Loucy (cell line): Measurements from ENCODE around the gene E2F8.
A peak's percentile ranks its signal among the peaks of the same experiment; 100 is the strongest.

Source experiments
- H2AFZ ChIP-seq: fragments of 200-600 bp; sonication (generic); 2 replicates; pipeline ENCODE4 v1.6.0; 2016; ENCODE audit warnings: antibody characterized with exemption, mild to moderate bottlenecking, low read length, moderate library complexity
- H3F3A ChIP-seq: fragments of 200-600 bp; 2 replicates; pipeline ENCODE4 v1.6.0; 2016; ENCODE audit warnings: antibody characterized with exemption, low read depth, mild to moderate bottlenecking
- H3K27me3 ChIP-seq: fragments of 200-600 bp; sonication (generic); 2 replicates; pipeline ENCODE4 v1.6.1; 2014; ENCODE audit warnings: low read length, mild to moderate bottlenecking; ENCODE audit not compliant: insufficient read depth, poor library complexity, severe bottlenecking
- H3K36me3 ChIP-seq: fragments of 200-600 bp; sonication (generic); 2 replicates; pipeline ENCODE4 v1.6.1; 2016; ENCODE audit warnings: low read length; ENCODE audit not compliant: insufficient read depth
- H3K4me1 ChIP-seq: fragments of 200-600 bp; sonication (generic); 2 replicates; pipeline ENCODE4 v1.5.1; 2014; ENCODE audit warnings: low read length, mild to moderate bottlenecking; ENCODE audit not compliant: insufficient read depth, poor library complexity, severe bottlenecking
- H3K4me2 ChIP-seq: fragments of 200-600 bp; sonication (generic); 2 replicates; pipeline ENCODE4 v1.6.0; 2014; ENCODE audit warnings: antibody characterized with exemption, low read length, low read depth, mild to moderate bottlenecking; ENCODE audit not compliant: poor library complexity, severe bottlenecking
- H3K4me3 ChIP-seq: fragments of 200-600 bp; sonication (generic); 2 replicates; pipeline ENCODE4 v1.5.1; 2014; ENCODE audit warnings: low read length, mild to moderate bottlenecking, mixed read lengths; ENCODE audit not compliant: poor library complexity, severe bottlenecking
- H3K79me2 ChIP-seq: fragments of 200-600 bp; sonication (generic); 2 replicates; pipeline ENCODE4 v1.6.1; 2014; ENCODE audit warnings: low read length; ENCODE audit not compliant: insufficient read depth
- H3K9ac ChIP-seq: fragments of 200-600 bp; sonication (generic); 2 replicates; pipeline ENCODE4 v1.6.0; 2014; ENCODE audit warnings: mild to moderate bottlenecking, low read depth, low read length, moderate library complexity; ENCODE audit not compliant: poor library complexity, severe bottlenecking
- H3K9me2 ChIP-seq: fragments of 200-600 bp; sonication (generic); replicated peaks from 2 replicates; pipeline ENCODE4 v1.6.1; 2016; ENCODE audit warnings: low read depth, low read length, mixed read lengths
- H3K9me3 ChIP-seq: fragments of 200-600 bp; sonication (generic); 2 replicates; pipeline ENCODE4 v1.6.1; 2014; ENCODE audit warnings: mild to moderate bottlenecking, antibody characterized with exemption, low read length, low read depth; ENCODE audit not compliant: insufficient read depth
- H4K20me1 ChIP-seq: fragments of 200-600 bp; sonication (generic); 2 replicates; pipeline ENCODE4 v1.6.0; 2014; ENCODE audit warnings: antibody characterized with exemption, low read length, mild to moderate bottlenecking; ENCODE audit not compliant: insufficient read depth, poor library complexity, severe bottlenecking
- EZH2phosphoT487 ChIP-seq: fragments of 200-600 bp; IDR thresholded peaks from 2 replicates; pipeline ENCODE4 v1.6.1; 2018; ENCODE audit warnings: antibody characterized with exemption, mild to moderate bottlenecking, moderate library complexity, borderline replicate concordance
- TF ChIP-seq, protein P1 (sequence below): fragments of 200-600 bp; sonication (generic); conservative IDR thresholded peaks from 2 replicates; pipeline ENCODE4 v1.5.1; 2014; ENCODE audit warnings: mild to moderate bottlenecking, antibody characterized with exemption, low read length

E2F8 gene

DNA sequence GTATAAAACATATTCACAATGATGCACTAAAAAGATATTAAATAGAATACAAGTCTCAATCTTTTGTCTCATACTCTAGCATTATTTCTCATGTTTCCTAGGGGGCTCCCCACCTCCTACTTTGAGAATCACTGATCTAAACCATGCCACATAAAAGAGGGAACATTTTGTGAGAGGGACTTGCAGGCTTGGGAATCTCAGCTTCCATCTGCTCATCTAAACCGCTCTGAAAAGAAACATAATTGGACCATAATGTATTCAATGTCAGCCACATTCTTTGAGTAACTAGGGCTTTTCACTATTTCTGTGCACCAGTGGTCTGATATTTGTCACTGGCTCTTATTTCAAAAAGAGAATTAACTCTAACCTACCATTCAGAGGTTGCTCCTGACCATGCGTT is 32.6 kb downstream of the E2F8 start:
- no peak overlapping the region for H3K9ac ChIP-seq
- H3K79me2 ChIP-seq: no peaks in the 10 kb centered on the region
- H3F3A ChIP-seq: peaks cover 2% of the 10 kb centered on the region
- no peaks in the 10 kb centered on the region for H3K36me3 ChIP-seq
- H3K27me3 ChIP-seq: no peaks in the 10 kb centered on the region
- H3K9me2 ChIP-seq: no peaks in the 10 kb centered on the region
- no peak for TF ChIP-seq EZH2phosphoT487
- TF ChIP-seq, protein P1, sequence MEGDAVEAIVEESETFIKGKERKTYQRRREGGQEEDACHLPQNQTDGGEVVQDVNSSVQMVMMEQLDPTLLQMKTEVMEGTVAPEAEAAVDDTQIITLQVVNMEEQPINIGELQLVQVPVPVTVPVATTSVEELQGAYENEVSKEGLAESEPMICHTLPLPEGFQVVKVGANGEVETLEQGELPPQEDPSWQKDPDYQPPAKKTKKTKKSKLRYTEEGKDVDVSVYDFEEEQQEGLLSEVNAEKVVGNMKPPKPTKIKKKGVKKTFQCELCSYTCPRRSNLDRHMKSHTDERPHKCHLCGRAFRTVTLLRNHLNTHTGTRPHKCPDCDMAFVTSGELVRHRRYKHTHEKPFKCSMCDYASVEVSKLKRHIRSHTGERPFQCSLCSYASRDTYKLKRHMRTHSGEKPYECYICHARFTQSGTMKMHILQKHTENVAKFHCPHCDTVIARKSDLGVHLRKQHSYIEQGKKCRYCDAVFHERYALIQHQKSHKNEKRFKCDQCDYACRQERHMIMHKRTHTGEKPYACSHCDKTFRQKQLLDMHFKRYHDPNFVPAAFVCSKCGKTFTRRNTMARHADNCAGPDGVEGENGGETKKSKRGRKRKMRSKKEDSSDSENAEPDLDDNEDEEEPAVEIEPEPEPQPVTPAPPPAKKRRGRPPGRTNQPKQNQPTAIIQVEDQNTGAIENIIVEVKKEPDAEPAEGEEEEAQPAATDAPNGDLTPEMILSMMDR: no peak
- H3K4me3 ChIP-seq: no peak overlapping the region
- H3K9me3 ChIP-seq: peaks cover 2% of the 10 kb centered on the region
- H3K4me1 ChIP-seq: peaks cover 28% of the 10 kb centered on the region
- H2AFZ ChIP-seq: no peak overlapping the region
- no peaks in the 10 kb centered on the region for H4K20me1 ChIP-seq
- no peak overlapping the region for H3K4me2 ChIP-seq

DNA sequence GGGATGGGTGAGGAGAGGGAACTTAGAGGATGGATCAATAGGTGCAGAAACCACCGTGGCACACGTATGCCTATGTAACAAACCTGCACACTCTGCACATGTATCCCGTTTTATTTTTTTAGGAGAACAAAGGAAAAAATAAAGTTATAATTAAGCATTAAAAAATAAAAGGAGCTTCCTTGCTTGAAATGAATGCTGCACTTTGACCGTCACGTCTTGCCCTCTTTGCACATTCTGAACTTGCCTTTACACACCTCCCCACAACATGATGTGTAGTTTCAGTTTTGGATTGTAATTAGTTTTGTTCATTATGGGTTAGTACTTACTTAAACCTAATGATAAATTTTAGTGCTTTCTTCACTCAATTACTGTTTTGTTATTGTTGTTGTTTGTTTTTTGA is 35.9 kb downstream of the E2F8 start:
- Histone ChIP-seq H3K27me3 (no peaks in the 10 kb centered on the region), H2AFZ (no peak overlapping the region), H3K9me2 (no peaks in the 10 kb centered on the region), H3K9me3 (peaks cover 9% of the 10 kb centered on the region), H3K4me2 (no peak overlapping the region), H3K36me3 (no peaks in the 10 kb centered on the region; the same call in 1 of the 2 replicates), H3F3A (peaks cover 21% of the 10 kb centered on the region), H3K79me2 (no peaks in the 10 kb centered on the region), H3K9ac (peak overlapping the region; percentile 22), H4K20me1 (no peaks in the 10 kb centered on the region), H3K4me1 (peaks cover 62% of the 10 kb centered on the region), H3K4me3 (no peak overlapping the region)
- no peak for TF ChIP-seq EZH2phosphoT487
- TF ChIP-seq, protein P1: no peak

DNA sequence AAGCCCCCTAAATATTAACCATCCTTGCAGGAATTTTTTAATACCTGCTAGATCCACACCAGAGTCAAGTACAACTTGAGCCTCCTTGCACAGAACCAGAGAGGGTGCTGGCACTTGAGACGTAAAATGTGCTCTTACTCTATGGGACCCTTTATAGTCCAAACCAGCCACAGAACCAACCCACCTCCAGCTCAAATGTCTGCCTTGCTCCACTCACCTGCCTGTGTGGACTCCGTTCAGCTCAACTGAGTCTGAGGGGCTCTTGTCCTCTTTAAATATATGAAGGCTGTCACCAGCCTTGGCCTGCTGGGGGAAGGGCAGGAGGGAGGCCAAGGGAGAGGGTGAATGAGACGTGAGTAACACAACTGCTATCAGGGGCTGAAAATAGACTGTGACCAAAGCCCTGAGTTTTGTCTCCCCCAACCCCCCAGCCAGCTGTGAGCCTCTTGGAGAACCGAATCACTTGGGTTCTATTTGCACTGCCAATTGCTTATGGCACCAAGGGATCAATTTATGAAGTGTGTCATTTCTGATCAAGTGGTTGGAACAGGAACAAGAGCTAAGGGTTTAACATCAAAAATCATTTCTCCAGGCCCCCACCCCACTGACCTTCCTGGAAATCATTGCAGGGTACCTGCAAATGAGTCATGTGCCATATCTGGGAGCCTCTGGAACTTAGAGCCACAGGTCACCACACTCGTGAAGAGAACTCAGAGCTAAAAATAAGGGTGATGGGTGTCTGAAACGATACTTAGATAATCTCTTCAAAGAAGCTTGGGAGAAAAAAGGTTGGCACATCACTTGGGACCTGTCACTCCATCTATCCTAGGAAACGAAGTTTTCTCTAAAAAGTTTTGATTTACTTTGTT is 38.8 kb downstream of the E2F8 start, which contains the start of gene CSRP3:
Gene CSRP3, minus strand, starts transcription at position 247 of the 869 bp plus-strand sequence. CDS start 9,535 bp downstream, outside the sequence.
- no peak for TF ChIP-seq EZH2phosphoT487
- TF ChIP-seq, protein P1: no peak

More for the DNA sequence above, 38.8 kb downstream of the E2F8 start, which contains the start of gene CSRP3:
- H3K79me2 ChIP-seq: no peaks in the 10 kb centered on the region
- peaks cover 82% of the 10 kb centered on the region for H3K4me1 ChIP-seq
- H3K4me3 ChIP-seq: peak within 1 kb of the TSS; percentile 52
- H3F3A ChIP-seq: peaks cover 30% of the 10 kb centered on the region
- no peaks in the 10 kb centered on the region for H4K20me1 ChIP-seq
- peaks cover 9% of the 10 kb centered on the region for H3K9me3 ChIP-seq
- no peaks in the 10 kb centered on the region for H3K9me2 ChIP-seq
- H3K36me3 ChIP-seq: no peaks in the 10 kb centered on the region; the same call in 1 of the 2 replicates
- H3K27me3 ChIP-seq: no peaks in the 10 kb centered on the region
- no peak within 1 kb of the TSS for H2AFZ ChIP-seq
- H3K4me2 ChIP-seq: peak within 1 kb of the TSS; percentile 72
- H3K9ac ChIP-seq: peak within 1 kb of the TSS; percentile 75
